OCI-LY7 (cell line): ENCODE data around the gene WDR70. TPM values are rescaled to one million over a fixed set of nuclear protein-coding genes. Genes with fewer than 3 reads are reported as not detected.

ENCODE experiments used
- BruUV-seq: library from RNA; stranded (reverse); fragments of 400-500 nt; replicated peaks from 2 replicates; lab custom pipeline; 2021; lab: Mats Ljungman, UMichigan
- CTCF ChIA-PET: fragments of 300-600 bp; sonication (Branson Sonifier 250); formaldehyde crosslinking; loops from one replicate; lab custom pipeline; 2022; ENCODE audit warnings: antibody characterized with exemption; ENCODE audit not compliant: unreplicated experiment; lab: Charles Lee
- POLR2A ChIA-PET: fragments of 300-600 bp; sonication (Branson Sonifier 250); formaldehyde crosslinking; loops from one replicate; lab custom pipeline; 2022; ENCODE audit warnings: antibody characterized with exemption; lab: Charles Lee
- DNase-seq: peaks from one replicate; pipeline ENCODE4 v3.0.0-alpha.2; 2015; ENCODE audit warnings: low spot score
- H2AFZ ChIP-seq: fragments of 200-600 bp; sonication (generic), shearing (Covaris generic); 2 replicates; pipeline ENCODE4 v1.6.1; 2014; ENCODE audit warnings: mild to moderate bottlenecking, antibody characterized with exemption, low read length, moderate library complexity
- H3K27ac ChIP-seq: fragments of 200-600 bp; sonication (generic); 2 replicates; pipeline ENCODE4 v1.5.1; 2014; ENCODE audit warnings: mixed run types, low read depth, mild to moderate bottlenecking, moderate library complexity, low read length, inconsistent platforms; ENCODE audit not compliant: poor library complexity, severe bottlenecking
- H3K36me3 ChIP-seq: fragments of 200-600 bp; sonication (generic); 2 replicates; pipeline ENCODE4 v1.6.1; 2014; ENCODE audit warnings: mild to moderate bottlenecking, antibody characterized with exemption, low read length, moderate library complexity, mixed read lengths; ENCODE audit not compliant: insufficient read depth
- H3K4me1 ChIP-seq: fragments of 200-600 bp; sonication (generic); 2 replicates; pipeline ENCODE4 v1.5.1; 2014; ENCODE audit warnings: mild to moderate bottlenecking, low read length; ENCODE audit not compliant: insufficient read depth, poor library complexity, severe bottlenecking
- H3K4me2 ChIP-seq: fragments of 200-600 bp; sonication (generic); 2 replicates; pipeline ENCODE4 v1.6.1; 2014; ENCODE audit warnings: mild to moderate bottlenecking, low read length
- H3K4me3 ChIP-seq: fragments of 200-600 bp; sonication (generic); 2 replicates; pipeline ENCODE4 v1.5.1; 2014; ENCODE audit warnings: mild to moderate bottlenecking, low read depth, low read length; ENCODE audit not compliant: poor library complexity, severe bottlenecking
- H3K79me2 ChIP-seq: fragments of 200-600 bp; sonication (generic); 2 replicates; pipeline ENCODE4 v1.6.1; 2016; ENCODE audit warnings: low read depth, mild to moderate bottlenecking, low read length, moderate library complexity, mixed read lengths; ENCODE audit not compliant: insufficient read depth
- H3K9me2 ChIP-seq: fragments of 200-600 bp; sonication (generic); 2 replicates; pipeline ENCODE4 v1.6.1; 2016; ENCODE audit warnings: mild to moderate bottlenecking, low read length, mixed read lengths; ENCODE audit not compliant: insufficient read depth
- H3K9me3 ChIP-seq: fragments of 200-600 bp; sonication (generic); 2 replicates; pipeline ENCODE4 v1.6.1; 2014; ENCODE audit warnings: mild to moderate bottlenecking, mixed run types, low read length, mixed read lengths
- H4K20me1 ChIP-seq: fragments of 200-600 bp; sonication (generic); 2 replicates; pipeline ENCODE4 v1.6.1; 2014; ENCODE audit warnings: mild to moderate bottlenecking, antibody characterized with exemption, low read length, moderate library complexity, mixed read lengths; ENCODE audit not compliant: insufficient read depth
- CTCF ChIP-seq: fragments of 200-600 bp; sonication (generic); conservative IDR thresholded peaks from 2 replicates; pipeline ENCODE4 v1.5.1; 2014; ENCODE audit warnings: mild to moderate bottlenecking, antibody characterized with exemption, low read length, moderate library complexity, mixed read lengths
- EZH2phosphoT487 ChIP-seq: fragments of 200-600 bp; sonication (generic); IDR thresholded peaks from 2 replicates; pipeline ENCODE4 v1.6.1; 2018; ENCODE audit warnings: low read depth, borderline replicate concordance, mild to moderate bottlenecking, mixed run types, antibody characterized with exemption, low read length, moderate library complexity, mixed read lengths
- intact Hi-C: fragments of 100-400 bp; cut with micrococcal nuclease; formaldehyde crosslinking; loops from one replicate; pipeline ENCODE4 v1.10.0; 2022; ENCODE audit not compliant: unreplicated experiment
- total RNA-seq, 2 experiments: library from RNA; depleted of rRNA in 1 of 2; stranded (reverse); fragments of >200 nt in 1 of 2; shearing (Covaris generic) in 1 of 2; gene quantifications; 2 replicates each; pipeline ENCODE4 v1.2.3, GENCODE V29; 2014 to 2022

Gene WDR70
- total RNA-seq, 2 experiments from 2014 or later, result 26.2 to 35.4 TPM

GRCh38 chr5:37506722-37507121 is 127.6 kb downstream of the WDR70 start:
- H3K79me2 ChIP-seq, result no peaks in the 10 kb centered on the region
- H3K9me2 ChIP-seq, result no peaks in the 10 kb centered on the region
- H3K4me1 ChIP-seq, result no peaks in the 10 kb centered on the region
- no peak overlapping the region for H2AFZ ChIP-seq
- CTCF ChIA-PET, result no interaction called here
- H3K36me3 ChIP-seq, result no peaks in the 10 kb centered on the region
- intact Hi-C loops, result no loop called here
- no TSS peak for BruUV-seq
- no peaks in the 10 kb centered on the region for H3K9me3 ChIP-seq
- no peaks in the 10 kb centered on the region for H4K20me1 ChIP-seq
- TF ChIP-seq EZH2phosphoT487 (no peak), CTCF (no peak)
- DNase-seq, result no peak
- H3K4me2 ChIP-seq, result no peak overlapping the region
- POLR2A ChIA-PET, result no interaction called here
- H3K27ac ChIP-seq, result no peak overlapping the region
- H3K4me3 ChIP-seq, result no peak overlapping the region

GRCh38 chr5:37511646-37512045 is 132.5 kb downstream of the WDR70 start:
- H4K20me1 ChIP-seq, result no peaks in the 10 kb centered on the region
- H3K36me3 ChIP-seq, result no peaks in the 10 kb centered on the region
- ChIA-PET CTCF (no interaction called here), POLR2A (no interaction called here)
- no peak overlapping the region for H3K27ac ChIP-seq
- H2AFZ ChIP-seq, result no peak overlapping the region
- no peak overlapping the region for H3K4me2 ChIP-seq
- intact Hi-C loops, result no loop called here
- H3K4me1 ChIP-seq, result no peaks in the 10 kb centered on the region
- TF ChIP-seq EZH2phosphoT487, result no peak
- no peak for TF ChIP-seq CTCF
- no peak for DNase-seq
- no peaks in the 10 kb centered on the region for H3K9me3 ChIP-seq
- no peak overlapping the region for H3K4me3 ChIP-seq
- no peaks in the 10 kb centered on the region for H3K79me2 ChIP-seq
- no peaks in the 10 kb centered on the region for H3K9me2 ChIP-seq
- BruUV-seq, result no TSS peak

GRCh38 chr5:37514946-37515345 is 135.8 kb downstream of the WDR70 start:
- POLR2A ChIA-PET, result interaction anchor here (1.8 kb wide), 1 partner anchor 11 kb away, joined by 4 read pairs; no protein-coding TSS in a partner anchor
- TF ChIP-seq CTCF (no peak), EZH2phosphoT487 (no peak)
- Histone ChIP-seq H2AFZ (no peak overlapping the region), H3K4me3 (no peak overlapping the region), H3K4me1 (no peaks in the 10 kb centered on the region), H3K27ac (no peak overlapping the region), H4K20me1 (no peaks in the 10 kb centered on the region), H3K9me2 (no peaks in the 10 kb centered on the region), H3K9me3 (no peaks in the 10 kb centered on the region), H3K79me2 (no peaks in the 10 kb centered on the region), H3K4me2 (no peak overlapping the region), H3K36me3 (no peaks in the 10 kb centered on the region)
- no TSS peak for BruUV-seq
- DNase-seq, result no peak
- CTCF ChIA-PET, result no interaction called here
- intact Hi-C loops, result no loop called here
